Prostate gland (tissue), 2 donors: ENCODE data around the gene SYT6.

Experiments used
- POLR2A ChIP-seq: fragments of 450-650 bp; IDR thresholded peaks from one replicate; pipeline ENCODE4 v1.6.1; 2016; ENCODE audit warnings: antibody characterized with exemption, mild to moderate bottlenecking
- POLR2AphosphoS5 ChIP-seq: sonication (generic); formaldehyde crosslinking; IDR thresholded peaks from one replicate; pipeline ENCODE4 v1.6.1; 2017; ENCODE audit warnings: antibody characterized with exemption
- TF ChIP-seq, protein P1 (sequence below), 4 experiments: fragments of 200-600 bp in 2 of 4; fragments of 450-650 bp in 2 of 4; sonication (generic) in 2 of 4; IDR thresholded peaks; 1 replicate in 3 of 4; 2 replicates in 1 of 4; pipeline ENCODE4 v1.5.1; 2016 to 2019; ENCODE audit warnings: antibody characterized with exemption in 4 of 4, mild to moderate bottlenecking in 2 of 4, moderate library complexity in 2 of 4

DNA sequence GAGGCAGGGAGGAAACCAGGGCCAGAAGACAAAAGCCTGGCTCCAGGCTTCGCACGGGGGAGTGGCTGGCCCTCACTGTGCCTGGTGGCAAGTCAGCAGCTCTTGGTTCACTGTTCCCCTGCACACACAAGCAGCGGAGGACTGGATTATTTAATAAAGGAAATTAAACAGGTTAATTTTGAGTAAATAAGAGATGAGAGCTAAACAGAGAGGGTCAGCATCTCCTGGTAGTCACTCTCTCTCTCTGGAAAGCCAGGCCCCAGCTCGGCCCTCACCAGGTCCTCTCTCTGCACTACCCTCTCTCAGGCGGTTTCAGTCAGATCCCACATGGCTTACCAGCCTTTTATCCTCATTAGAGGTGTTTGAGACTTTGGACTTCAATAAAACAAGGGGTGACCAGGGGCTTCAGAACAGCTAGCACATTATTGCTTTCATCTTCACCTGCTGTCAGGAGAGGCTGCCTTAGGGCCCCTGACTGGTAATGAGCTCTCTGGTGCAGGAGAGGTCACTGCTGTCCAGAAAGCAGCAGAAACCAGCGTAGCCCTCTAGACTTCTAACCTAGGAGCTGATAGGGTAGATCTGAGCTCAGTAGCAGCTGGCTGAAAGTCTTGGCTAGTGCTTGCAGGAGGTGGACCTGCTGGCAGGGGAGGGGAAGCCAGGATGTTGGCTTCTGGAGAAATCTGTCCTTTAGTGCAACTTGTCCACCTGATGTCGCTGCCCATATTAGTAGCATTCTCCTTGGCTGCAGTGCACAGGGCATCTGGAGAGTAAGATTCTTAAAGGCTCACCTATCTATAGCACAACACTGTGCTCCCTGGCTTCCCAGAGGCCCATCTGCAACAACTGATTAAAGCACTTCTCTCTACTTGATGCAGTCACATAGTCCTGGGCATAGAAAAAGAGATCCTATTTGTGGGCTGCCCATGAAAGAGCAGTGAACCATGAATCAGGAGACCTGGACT, 45.9 kb downstream of the SYT6 start:
- TF ChIP-seq, protein P1, sequence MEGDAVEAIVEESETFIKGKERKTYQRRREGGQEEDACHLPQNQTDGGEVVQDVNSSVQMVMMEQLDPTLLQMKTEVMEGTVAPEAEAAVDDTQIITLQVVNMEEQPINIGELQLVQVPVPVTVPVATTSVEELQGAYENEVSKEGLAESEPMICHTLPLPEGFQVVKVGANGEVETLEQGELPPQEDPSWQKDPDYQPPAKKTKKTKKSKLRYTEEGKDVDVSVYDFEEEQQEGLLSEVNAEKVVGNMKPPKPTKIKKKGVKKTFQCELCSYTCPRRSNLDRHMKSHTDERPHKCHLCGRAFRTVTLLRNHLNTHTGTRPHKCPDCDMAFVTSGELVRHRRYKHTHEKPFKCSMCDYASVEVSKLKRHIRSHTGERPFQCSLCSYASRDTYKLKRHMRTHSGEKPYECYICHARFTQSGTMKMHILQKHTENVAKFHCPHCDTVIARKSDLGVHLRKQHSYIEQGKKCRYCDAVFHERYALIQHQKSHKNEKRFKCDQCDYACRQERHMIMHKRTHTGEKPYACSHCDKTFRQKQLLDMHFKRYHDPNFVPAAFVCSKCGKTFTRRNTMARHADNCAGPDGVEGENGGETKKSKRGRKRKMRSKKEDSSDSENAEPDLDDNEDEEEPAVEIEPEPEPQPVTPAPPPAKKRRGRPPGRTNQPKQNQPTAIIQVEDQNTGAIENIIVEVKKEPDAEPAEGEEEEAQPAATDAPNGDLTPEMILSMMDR (IDR thresholded peaks at IDR 0.05): no peak
- no peak for TF ChIP-seq POLR2A
- no peak for TF ChIP-seq POLR2AphosphoS5
